Adipose tissue (tissue), 3 donors: ENCODE data around the gene HES5. TPM values are rescaled to one million over a fixed set of nuclear protein-coding genes. Genes with fewer than 3 reads are reported as not detected.

ENCODE experiments used
- H3K27ac ChIP-seq: one replicate; pipeline ENCODE4 v1.5.1; 2013; ENCODE audit warnings: low read depth, low read length
- WGBS, 3 donors: extraction: QIAGEN DNeasy Blood & Tissue Kit; methylation state at CpG; one replicate each; pipeline ENCODE4 v1.1.7; 2013; 5-methylcytosine and 5-hydroxymethylcytosine counted together
- polyA plus RNA-seq, 3 donors: library from polyadenylated mRNA; stranded (reverse); fragments of 200-250 nt; gene quantifications; one replicate each; pipeline ENCODE4 v1.2.3, GENCODE V29; 2013
- donor health status: healthy with polysubstance abuse.
- donor health status: Bipolar disorder and iron deficiency.
- donor health status: healthy.

Gene HES5
- polyA plus RNA-seq, 3 donors = 0.10 to 0.15 TPM; not detected in 1

DNA sequence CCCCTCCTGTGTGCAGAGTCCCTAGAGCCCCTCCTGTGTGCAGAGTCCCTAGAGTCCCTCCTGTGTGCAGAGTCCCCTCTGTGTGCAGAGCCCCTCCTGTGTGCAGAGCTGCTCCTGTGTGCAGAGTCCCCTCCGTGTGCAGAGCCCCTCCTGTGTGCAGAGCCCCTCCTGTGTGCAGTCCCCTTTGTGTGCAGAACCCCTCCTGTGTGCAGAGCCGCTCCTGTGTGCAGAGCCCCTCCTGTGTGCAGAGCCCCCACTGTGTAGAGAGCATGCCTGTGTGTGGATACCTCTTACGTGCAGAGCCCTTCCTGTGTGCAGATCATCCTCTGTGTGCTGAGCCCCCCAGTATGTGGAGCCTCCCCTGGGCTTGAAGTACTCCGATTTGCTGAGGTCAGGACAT is 8.3 kb upstream of the HES5 start:
- H3K27ac ChIP-seq = no peak overlapping the region
- WGBS, 3 donors = 89 to 92% (median 91%) methylated on average over 4 of the region's 4 CpGs

DNA sequence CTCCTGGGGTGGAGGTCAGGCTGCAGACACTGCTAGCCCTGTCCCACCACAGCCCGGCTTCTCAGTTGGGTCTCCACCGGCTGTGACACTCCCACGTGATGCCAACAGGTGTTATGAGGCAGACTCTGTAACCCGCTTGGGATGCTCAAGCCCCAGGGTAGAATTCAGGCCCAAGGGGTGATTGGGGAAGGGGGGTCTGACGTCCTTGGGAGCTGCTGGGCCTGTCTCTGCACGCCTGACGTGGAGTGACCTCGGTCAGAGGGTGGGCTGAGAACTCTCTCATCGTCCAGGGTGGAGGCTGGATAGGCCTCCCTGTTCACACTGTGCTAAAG is 7.7 kb upstream of the HES5 start:
- 68 to 85% (median 78%) methylated on average over 9 of the region's 9 CpGs for WGBS, 3 donors
- no peak overlapping the region for H3K27ac ChIP-seq

DNA sequence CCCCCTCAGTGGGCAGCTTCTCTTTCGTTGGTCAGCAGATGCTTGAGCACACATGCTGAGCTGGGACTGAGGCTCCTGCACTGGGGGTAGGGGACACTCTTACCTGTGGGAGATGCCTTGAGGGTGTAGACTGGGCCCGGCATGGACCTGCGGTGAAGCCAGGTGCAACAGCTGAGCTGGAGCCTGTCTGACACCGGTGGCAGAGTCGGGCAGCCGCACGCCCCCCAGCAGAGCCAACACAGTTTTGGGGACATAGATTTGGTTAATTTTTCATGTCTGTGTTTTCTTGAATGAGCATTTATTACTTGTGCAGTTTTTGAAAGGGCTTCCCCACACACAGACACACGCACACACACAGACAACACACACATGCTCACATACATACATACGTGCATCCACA is 5.9 kb upstream of the HES5 start:
- no peak overlapping the region for H3K27ac ChIP-seq

DNA sequence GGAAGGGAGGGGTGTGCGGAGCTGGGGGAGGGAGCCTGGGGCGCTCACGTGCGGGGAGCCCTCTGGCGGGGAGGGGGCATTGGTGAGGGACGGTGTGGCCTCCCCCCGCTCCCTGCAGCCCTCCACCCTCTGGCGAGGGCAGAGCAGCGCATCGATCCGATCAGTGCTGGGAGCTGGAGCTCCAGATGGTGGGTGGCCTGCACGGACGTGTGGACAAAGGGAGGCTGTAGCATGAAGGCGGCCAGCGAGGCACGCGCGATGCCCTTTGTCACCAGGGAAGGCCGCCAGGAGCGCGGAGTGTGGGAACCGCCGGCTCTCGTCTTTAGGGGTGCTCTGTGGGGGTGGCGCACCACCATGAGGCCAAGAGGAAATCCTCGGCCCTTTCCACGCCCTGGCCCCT is 5.4 kb upstream of the HES5 start:
- no peak overlapping the region for H3K27ac ChIP-seq
- WGBS, 3 donors = 37 to 69% (median 51%) methylated on average over 23 to 27 of the region's 27 CpGs

More for the DNA sequence above, 5.9 kb upstream of the HES5 start:
- 80 to 89% (median 88%) methylated on average over 9 of the region's 9 CpGs for WGBS, 3 donors

DNA sequence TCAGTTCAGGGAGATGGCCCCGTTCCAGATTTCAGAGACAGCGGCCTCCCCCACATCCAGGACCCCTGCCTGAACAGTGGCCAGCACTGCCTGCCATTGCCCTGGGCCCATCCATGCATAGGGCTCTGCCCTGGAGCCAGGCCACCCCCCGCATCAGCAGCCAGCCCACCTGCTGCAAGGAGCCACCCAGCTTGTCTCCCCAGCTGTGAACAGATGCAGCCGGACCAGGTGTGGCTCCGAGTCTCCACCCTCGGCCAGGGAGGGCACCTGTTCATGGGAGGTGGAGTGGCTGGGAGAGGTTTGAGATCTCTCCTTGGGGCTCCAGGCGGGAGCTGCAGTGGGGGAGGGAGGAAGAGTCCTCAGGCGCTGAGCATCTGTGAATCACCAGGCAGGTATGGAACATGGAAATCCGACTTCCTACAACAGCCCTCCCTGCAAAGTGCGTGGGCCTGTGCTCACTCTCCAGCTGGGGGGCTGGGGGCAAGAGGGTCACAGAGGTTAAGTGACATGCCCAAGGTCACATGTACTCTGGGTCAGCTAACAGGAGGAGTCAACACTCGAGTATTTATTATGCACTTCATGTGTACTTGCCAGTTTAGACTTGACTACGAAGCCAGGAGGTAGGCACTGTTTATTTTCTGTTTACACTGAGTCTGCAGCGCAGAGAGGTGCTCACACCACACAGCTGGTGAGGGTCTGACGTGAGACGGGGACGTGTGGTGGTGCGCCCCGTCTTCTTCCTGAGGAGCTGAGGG is 4.8 kb upstream of the HES5 start:
- H3K27ac ChIP-seq = no peak overlapping the region
- 43 to 49% (median 43%) methylated on average over 18 of the region's 18 CpGs for WGBS, 3 donors

DNA sequence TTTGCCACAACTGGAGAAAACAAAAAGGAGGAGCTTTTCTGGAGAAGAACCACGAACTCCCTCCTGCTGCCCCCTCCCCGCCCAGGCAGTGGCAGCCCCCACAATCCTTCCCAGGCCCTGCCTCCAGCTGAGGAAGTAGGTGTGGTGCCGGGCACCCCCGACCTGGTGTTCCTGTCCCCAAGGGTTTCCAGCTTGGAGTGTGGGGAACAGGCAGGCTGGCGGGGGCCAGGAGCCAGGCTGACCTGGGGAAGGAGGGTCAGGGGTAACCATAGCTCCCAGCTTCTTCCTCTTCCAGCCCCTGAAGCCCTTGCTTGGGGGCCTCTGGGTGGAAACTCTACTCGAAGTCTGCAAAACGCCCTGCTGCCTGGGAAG is 4.2 kb upstream of the HES5 start:
- no peak overlapping the region for H3K27ac ChIP-seq
- WGBS, 3 donors = 25 to 58% (median 34%) methylated on average over 7 of the region's 7 CpGs

DNA sequence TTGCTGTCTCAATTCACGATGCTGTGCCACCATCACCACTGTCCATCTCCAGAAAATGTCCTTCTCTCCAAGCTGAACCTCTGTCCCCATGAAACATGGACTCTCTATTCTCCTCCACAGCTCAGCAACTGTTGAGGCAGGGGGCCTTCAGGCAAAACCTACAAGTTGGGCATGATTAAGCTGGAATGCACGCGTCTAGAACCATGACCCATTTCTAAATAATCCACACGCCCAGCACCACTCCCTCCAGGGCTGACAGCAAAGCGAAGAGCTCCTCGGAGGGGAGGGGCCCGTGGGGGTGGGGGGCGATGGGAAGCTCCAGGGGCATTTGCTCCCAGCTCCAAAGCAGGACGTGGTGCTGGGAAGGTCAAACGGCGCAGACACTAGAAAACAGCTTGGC is 3.3 kb upstream of the HES5 start:
- WGBS, 3 donors = 67 to 81% (median 76%) methylated on average over 11 of the region's 11 CpGs
- no peak overlapping the region for H3K27ac ChIP-seq

DNA sequence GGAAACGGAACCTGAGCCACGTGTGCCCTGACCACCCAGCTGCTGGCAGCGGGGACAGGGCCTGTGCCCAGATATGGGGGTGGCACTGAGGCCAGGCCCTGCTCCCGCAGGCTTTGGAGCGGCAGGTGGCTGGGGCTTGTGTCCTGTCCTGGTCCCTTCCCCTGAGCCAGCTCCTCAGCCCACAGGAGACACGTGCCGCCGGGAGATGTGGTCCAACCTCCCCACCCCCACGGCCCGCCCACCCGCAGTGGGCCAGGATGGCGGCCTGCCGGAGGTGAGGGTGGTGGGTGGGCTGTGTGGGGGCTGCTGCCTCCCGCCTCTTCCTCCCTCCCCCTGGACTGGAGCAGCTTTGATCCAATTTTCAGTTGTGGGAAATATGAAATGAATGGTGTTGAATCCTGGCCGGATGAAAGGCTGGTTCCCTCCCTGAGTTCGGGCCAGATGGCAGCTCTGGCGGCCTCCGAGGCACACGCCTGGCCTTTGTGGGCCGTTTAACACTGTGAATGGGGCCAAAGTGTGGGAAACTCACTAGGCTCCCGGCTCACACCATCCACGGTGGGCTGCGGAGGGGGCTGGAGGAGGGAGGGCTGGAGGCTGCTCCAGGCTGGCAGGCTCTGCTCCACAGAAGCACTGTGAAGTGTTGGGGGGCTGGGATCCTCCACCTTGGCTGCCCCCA is 2.6 kb upstream of the HES5 start:
- no peak overlapping the region for H3K27ac ChIP-seq
- WGBS, 3 donors = 67 to 71% (median 71%) methylated on average over 21 to 23 of the region's 23 CpGs

DNA sequence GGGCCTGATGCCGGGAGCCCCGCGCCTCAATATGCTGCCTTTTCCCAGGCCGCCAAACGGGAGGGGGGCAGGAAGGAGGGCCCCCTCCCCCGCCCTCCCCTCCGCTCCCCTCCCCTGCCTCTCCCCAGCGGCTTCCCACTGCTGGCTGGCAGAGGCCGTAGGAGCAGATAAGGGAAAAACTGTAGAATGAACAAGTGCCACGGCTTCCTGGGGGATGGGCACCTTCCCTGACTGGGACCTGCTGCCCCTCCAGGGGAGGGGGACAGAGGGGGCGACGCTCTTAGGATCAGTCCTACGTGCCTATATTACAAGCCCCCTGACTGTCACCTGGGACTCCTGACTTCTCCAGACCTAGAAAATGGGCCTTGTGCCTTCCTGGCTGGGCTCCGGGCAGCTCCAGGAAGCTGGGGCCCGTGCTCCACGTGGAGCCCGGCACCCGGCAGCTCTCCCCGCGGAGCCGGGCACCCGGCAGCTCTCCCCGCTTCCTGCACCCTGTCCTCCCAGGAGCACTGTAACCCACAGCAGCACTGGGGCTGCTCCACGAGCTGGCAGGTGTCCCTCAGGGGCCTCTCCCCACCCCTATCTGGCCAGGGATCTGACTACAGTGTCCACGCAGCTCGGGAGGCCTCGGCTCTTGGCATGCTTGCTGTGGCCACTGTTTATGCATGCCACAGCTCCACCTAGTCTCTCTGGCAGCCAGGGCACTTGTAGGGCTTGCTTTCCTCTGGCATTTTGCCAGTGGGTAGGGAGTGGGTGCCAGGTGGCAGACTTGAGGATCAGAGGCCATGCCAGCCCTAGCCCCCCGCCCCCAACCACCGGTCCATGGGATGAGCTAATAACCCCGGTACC is 674 bp upstream of the HES5 start:
- no peak overlapping the region for H3K27ac ChIP-seq
- 12 to 17% (median 17%) methylated on average over 23 to 30 of the region's 30 CpGs for WGBS, 3 donors

DNA sequence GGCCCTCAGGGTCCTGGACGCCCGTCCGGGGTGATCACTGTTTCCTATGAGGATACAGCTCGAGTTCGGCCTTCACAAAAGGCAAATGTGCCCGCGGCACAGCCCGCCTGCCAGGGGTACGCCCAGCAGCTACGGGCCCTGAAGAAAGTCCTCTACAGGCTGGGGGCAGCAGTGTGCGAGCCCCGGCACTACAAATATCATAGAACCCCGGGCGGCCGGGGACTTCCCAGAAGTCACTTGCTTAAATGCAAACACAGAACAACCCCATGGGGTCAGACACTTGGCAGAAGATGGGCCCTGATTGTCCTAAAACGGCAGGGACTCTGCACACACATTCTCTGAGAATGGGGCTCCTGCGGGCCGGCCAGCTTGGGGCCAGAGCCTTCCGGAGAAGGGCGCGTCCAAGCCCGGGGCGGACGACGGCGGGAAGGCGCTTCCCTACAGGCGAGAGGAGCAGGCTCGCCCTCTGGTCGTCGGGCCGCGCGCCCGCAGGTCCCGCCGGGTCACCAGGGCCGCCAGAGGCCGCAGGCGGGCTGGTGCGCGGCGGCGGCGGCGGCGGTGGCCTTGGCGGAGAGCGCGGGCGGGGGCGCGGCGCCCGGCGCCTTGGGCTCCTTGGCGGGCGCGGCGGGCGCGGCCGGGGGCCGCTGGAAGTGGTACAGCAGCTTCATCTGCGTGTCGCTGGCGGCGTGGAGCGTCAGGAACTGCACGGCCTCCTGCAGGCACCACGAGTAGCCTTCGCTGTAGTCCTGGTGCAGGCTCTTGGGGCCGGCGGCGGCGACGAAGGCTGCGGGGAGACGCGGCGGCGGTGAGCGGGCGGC is 888 bp downstream of the HES5 start:
- H3K27ac ChIP-seq = no peak overlapping the region
- 3 to 17% (median 5%) methylated on average over 49 to 84 of the region's 84 CpGs for WGBS, 3 donors

DNA sequence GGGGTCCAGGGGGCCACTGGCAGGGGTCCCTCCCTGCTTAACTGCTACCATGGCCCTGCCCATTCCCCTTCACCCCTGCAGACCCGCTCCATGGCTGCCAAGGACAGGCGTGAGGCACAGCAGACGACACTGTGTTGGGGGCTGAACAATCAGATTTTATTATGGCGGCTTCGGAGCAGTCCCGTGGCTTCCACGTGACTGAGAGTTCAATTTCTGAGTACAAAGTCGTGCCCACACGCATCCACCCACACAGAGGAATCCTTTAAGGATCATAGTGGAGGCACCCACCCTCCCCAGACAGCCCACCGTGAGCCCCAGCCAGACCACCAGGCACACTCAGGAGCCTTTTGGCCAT is 1.5 kb downstream of the HES5 start:
- no peak overlapping the region for H3K27ac ChIP-seq
- 42 to 77% (median 69%) methylated on average over 10 of the region's 10 CpGs for WGBS, 3 donors

DNA sequence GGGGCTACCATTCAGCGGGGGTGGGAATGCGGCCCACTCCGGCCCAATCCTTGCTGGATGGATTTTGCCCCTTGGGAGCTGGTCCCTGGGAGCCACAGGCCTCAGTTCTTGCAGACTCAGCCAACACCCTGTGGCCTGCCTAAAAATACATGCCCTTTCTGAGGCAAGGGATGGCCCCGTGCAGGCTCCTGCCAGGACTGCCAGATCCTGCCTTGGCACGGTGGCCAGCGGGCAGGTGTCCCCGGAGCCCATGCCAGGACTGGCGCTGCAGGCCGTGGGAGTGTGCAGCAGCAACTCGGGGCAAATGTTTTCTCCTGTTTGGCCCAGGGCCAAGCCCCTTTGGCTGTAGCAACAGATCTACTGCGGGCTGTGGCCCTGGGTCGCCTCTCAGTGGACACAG is 2.0 kb downstream of the HES5 start:
- 38 to 66% (median 63%) methylated on average over 12 of the region's 12 CpGs for WGBS, 3 donors
- H3K27ac ChIP-seq = no peak overlapping the region

DNA sequence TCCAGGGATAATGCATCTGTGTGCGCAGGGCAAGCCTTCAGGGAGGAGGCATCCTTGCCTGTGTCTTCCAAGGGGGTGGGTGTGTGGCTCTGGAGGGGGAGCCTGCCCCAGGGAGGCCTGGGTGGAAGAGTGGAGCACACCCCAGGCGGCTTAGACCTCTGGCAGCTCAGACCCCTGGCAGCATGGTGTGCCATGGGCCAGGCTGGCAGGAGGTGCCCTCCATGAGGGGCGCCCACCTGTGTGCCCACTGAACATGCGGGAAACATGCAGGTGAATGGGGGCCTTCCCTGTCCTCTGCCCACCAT is 2.6 kb downstream of the HES5 start:
- 86 to 93% (median 90%) methylated on average over 4 of the region's 4 CpGs for WGBS, 3 donors
- H3K27ac ChIP-seq = no peak overlapping the region

DNA sequence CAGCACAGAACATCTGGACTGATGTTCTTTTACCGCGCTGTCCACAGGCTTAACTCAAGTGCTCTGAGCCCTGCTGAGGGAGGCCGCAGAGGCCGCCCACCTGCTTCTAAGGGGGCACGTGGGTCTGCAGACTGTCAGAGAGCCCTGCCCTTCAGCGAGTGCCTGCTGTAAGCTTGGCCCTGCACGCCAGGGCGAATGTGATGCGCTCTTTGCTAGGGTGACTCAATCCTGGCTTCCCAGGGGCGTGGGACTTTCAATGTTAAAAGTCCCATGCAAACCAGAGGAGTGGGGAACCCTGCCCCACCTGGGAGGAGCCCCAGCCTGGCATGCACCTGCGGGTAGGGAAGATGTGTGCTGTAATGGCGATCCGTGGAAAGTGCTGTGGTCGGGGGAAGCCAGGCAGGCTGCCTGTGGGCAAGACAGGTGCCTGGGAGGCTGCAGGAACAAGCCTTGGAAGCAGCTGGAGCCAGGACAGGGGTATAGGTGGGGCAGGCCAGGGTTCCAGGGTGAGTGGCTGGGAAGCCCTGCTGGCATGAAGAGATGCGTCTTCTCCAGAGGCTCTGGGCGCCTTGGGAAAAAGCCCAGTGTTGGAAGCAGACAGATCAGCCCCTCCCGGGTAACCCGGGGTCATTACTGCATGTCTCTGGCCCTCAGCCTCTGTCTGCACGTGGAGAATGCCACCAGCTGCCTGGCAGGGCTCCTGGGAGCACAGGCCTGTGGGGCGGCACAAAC is 3.1 kb downstream of the HES5 start:
- H3K27ac ChIP-seq = no peak overlapping the region
- WGBS, 3 donors = 36 to 54% (median 48%) methylated on average over 20 of the region's 20 CpGs

DNA sequence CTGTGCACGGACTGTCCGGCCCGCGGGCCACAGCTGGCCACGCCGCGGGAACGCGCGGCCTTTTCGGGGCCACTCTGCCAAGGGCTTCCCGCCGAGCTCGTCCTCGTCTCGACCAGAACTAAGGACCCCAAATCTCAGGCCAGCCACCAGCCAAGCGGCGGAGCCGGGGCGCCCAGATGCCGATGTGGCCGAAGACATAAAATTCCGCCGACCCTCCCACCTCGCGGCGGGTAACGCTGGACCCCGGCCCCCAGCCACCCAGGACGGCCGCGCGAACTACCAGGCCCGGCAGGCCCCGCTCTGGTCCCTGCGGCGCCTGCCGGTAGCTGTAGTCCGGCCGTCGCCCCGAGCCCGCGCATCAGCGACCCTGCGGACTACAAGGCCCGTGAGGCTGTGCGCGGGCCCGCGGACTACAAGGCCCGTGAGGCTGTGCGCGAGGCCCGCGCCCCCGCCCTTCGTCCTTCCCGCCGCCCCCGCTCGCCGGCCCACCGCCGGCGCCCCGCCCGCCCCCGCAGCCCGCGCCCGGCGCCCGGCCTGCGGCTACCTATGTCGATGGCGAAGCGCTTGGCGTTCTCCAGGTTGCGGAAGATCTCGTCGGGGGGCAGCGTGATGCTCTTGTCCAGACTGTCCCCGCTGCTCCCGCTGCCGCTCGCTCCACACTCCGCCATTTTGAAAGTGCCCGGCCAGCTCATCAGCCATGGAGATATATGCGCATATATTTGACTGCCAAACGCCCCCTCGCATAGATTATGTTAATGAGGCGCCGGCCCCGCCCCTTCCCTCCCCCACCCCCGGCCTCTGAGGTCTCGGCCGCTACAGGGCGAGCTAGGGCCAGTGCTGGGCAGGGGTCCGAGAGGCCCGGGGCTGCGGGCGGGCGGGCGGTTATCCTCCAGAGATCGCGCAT is 3.9 kb downstream of the HES5 start, which contains the start of gene PANK4:
Gene PANK4 (minus strand): TSS at position 677 of the 904 bp plus-strand sequence. CDS start 9 bp downstream, at position 668.
- H3K27ac ChIP-seq = no peak within 1 kb of the TSS
- 1% methylated on average over 107 of the region's 107 CpGs for WGBS, 3 donors

DNA sequence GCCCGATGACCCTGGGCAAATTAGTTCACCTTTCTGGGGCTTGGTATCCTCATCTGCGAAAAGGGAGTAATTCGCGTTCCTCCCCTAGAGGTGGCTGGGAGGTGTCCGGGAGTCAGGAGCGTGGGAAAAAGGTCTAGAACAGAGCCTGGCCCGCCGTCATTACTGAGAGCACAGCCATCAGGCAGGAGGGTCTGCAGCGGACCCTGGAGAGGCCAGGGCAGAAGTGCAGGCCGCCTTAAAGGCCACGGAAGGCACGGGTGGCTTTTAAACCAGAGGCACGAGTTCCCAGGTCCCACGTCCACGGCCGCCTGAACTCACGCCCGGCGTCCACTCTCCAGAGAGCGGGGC is 4.5 kb downstream of the HES5 start:
- no peak overlapping the region for H3K27ac ChIP-seq
- WGBS, 3 donors = 3 to 7% (median 5%) methylated on average over 20 of the region's 20 CpGs

DNA sequence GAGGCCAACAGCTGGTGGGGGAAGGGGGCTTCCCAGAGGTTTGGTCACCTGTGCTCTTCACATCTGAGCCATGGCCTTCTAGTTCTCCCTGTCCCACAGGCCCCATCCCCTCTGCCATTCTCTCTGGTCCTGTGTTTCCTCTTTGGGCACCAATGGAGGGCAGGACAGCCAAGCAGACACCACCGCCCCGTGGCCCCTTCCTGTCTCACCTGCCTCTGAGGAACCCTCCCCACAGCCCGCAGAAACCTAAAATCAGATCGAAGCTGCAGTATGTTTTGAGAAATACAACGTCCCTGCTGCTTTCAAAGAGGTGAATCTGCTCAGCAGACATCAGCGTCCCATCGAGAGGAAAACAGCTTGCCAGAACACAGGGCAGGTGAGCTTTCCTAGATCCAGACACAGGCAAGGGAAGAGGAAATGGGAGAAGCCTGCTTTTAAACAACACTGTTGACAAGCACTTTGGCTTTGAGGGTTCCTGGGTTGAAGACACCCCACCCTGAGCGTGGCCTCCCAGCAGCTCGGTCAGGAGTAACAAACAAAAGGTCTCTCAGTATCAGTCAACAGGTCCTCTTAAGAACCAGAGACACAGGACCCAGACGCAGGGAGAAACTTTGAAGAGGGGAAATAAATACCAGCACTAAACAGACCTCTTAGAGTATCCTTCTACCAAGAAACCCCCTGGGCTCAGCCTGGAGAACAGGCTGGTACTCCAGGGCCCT is 6.0 kb downstream of the HES5 start:
- H3K27ac ChIP-seq = no peak overlapping the region
- 65 to 76% (median 66%) methylated on average over 10 of the region's 10 CpGs for WGBS, 3 donors
